ENCODE data around the gene SMIM5. TPM values are rescaled to one million over a fixed set of nuclear protein-coding genes. Genes with fewer than 3 reads are reported as not detected.
A peak's percentile ranks its signal among the peaks of the same experiment; 100 is the strongest.

The SMIM5 gene
- total RNA-seq, 1 experiment from 2014 or later, result not detected

- no peak overlapping the region for H3K4me3 ChIP-seq (ENCODE audit: insufficient read depth, low read depth, low read length)
- no peaks in the 10 kb centered on the region for H3K36me3 ChIP-seq (replicated peaks; ENCODE audit: control insufficient read depth, insufficient read depth, low read length)
- peaks cover 2% of the 10 kb centered on the region; the same call in 1 of the 2 replicates for H3K27me3 ChIP-seq (ENCODE audit: control insufficient read depth, insufficient read depth, low read length)
- peak; percentile 47 for DNase-seq
Measured at GRCh38 chr17:75595284-75595919, 37.8 kb upstream of the SMIM5 start.

- Histone ChIP-seq H3K27me3 (ENCODE audit: control insufficient read depth, insufficient read depth, low read length) (no peaks in the 10 kb centered on the region; the same call in 1 of the 2 replicates), H3K4me3 (ENCODE audit: insufficient read depth, low read depth, low read length) (no peak overlapping the region), H3K36me3 (replicated peaks; ENCODE audit: control insufficient read depth, insufficient read depth, low read length) (no peaks in the 10 kb centered on the region)
- peak; percentile 29 for DNase-seq
Measured at GRCh38 chr17:75595920-75596313, 37.3 kb upstream of the SMIM5 start.

- Histone ChIP-seq H3K36me3 (replicated peaks; ENCODE audit: control insufficient read depth, insufficient read depth, low read length) (no peaks in the 10 kb centered on the region), H3K27me3 (ENCODE audit: control insufficient read depth, insufficient read depth, low read length) (no peaks in the 10 kb centered on the region), H3K4me3 (ENCODE audit: insufficient read depth, low read depth, low read length) (no peak overlapping the region)
- DNase-seq, result peak; percentile 26
Measured at GRCh38 chr17:75596320-75597087, 36.7 kb upstream of the SMIM5 start.

GRCh38 chr17:75601057-75601987 lies 31.9 kb upstream of the SMIM5 start:
- no peak overlapping the region for H3K4me3 ChIP-seq (ENCODE audit: insufficient read depth, low read depth, low read length)
- no peaks in the 10 kb centered on the region for H3K27me3 ChIP-seq (ENCODE audit: control insufficient read depth, insufficient read depth, low read length)
- peak; percentile 95 for DNase-seq
- H3K36me3 ChIP-seq (replicated peaks; ENCODE audit: control insufficient read depth, insufficient read depth, low read length), result no peaks in the 10 kb centered on the region

- no peaks in the 10 kb centered on the region for H3K27me3 ChIP-seq (ENCODE audit: control insufficient read depth, insufficient read depth, low read length)
- H3K36me3 ChIP-seq (replicated peaks; ENCODE audit: control insufficient read depth, insufficient read depth, low read length), result no peaks in the 10 kb centered on the region
- no peak for DNase-seq
- no peak overlapping the region for H3K4me3 ChIP-seq (ENCODE audit: insufficient read depth, low read depth, low read length)
Measured at GRCh38 chr17:75602644-75603043, 30.6 kb upstream of the SMIM5 start.

GRCh38 chr17:75603123-75603522 lies 30.1 kb upstream of the SMIM5 start:
- H3K36me3 ChIP-seq (replicated peaks; ENCODE audit: control insufficient read depth, insufficient read depth, low read length), result no peaks in the 10 kb centered on the region

GRCh38 chr17:75604034-75604695 lies 29.1 kb upstream of the SMIM5 start:
- Histone ChIP-seq H3K4me3 (ENCODE audit: insufficient read depth, low read depth, low read length) (no peak overlapping the region), H3K27me3 (ENCODE audit: control insufficient read depth, insufficient read depth, low read length) (no peaks in the 10 kb centered on the region)
- no peak for DNase-seq

More at GRCh38 chr17:75603123-75603522, 30.1 kb upstream of the SMIM5 start:
- DNase-seq, result no peak
- no peaks in the 10 kb centered on the region for H3K27me3 ChIP-seq (ENCODE audit: control insufficient read depth, insufficient read depth, low read length)
- H3K4me3 ChIP-seq (ENCODE audit: insufficient read depth, low read depth, low read length), result no peak overlapping the region

GRCh38 chr17:75605790-75606189 lies 27.4 kb upstream of the SMIM5 start:
- no peak for DNase-seq
- no peaks in the 10 kb centered on the region for H3K36me3 ChIP-seq (replicated peaks; ENCODE audit: control insufficient read depth, insufficient read depth, low read length)
- no peak overlapping the region for H3K4me3 ChIP-seq (ENCODE audit: insufficient read depth, low read depth, low read length)

More at GRCh38 chr17:75604034-75604695, 29.1 kb upstream of the SMIM5 start:
- no peaks in the 10 kb centered on the region for H3K36me3 ChIP-seq (replicated peaks; ENCODE audit: control insufficient read depth, insufficient read depth, low read length)

GRCh38 chr17:75607086-75607485 lies 26.1 kb upstream of the SMIM5 start:
- Histone ChIP-seq H3K36me3 (replicated peaks; ENCODE audit: control insufficient read depth, insufficient read depth, low read length) (no peaks in the 10 kb centered on the region), H3K4me3 (ENCODE audit: insufficient read depth, low read depth, low read length) (no peak overlapping the region), H3K27me3 (ENCODE audit: control insufficient read depth, insufficient read depth, low read length) (no peaks in the 10 kb centered on the region)
- no peak for DNase-seq

More at GRCh38 chr17:75605790-75606189, 27.4 kb upstream of the SMIM5 start:
- no peaks in the 10 kb centered on the region for H3K27me3 ChIP-seq (ENCODE audit: control insufficient read depth, insufficient read depth, low read length)

GRCh38 chr17:75610103-75610984 lies 22.9 kb upstream of the SMIM5 start:
- Histone ChIP-seq H3K36me3 (replicated peaks; ENCODE audit: control insufficient read depth, insufficient read depth, low read length) (no peaks in the 10 kb centered on the region), H3K27me3 (ENCODE audit: control insufficient read depth, insufficient read depth, low read length) (no peaks in the 10 kb centered on the region), H3K4me3 (ENCODE audit: insufficient read depth, low read depth, low read length) (no peak overlapping the region)
- DNase-seq, result peak; percentile 65

GRCh38 chr17:75611851-75612429 lies 21.3 kb upstream of the SMIM5 start:
- Histone ChIP-seq H3K36me3 (replicated peaks; ENCODE audit: control insufficient read depth, insufficient read depth, low read length) (no peaks in the 10 kb centered on the region), H3K4me3 (ENCODE audit: insufficient read depth, low read depth, low read length) (no peak overlapping the region), H3K27me3 (ENCODE audit: control insufficient read depth, insufficient read depth, low read length) (no peaks in the 10 kb centered on the region)
- no peak for DNase-seq

- Histone ChIP-seq H3K36me3 (replicated peaks; ENCODE audit: control insufficient read depth, insufficient read depth, low read length) (no peaks in the 10 kb centered on the region), H3K27me3 (ENCODE audit: control insufficient read depth, insufficient read depth, low read length) (no peaks in the 10 kb centered on the region), H3K4me3 (ENCODE audit: insufficient read depth, low read depth, low read length) (no peak overlapping the region)
- peak; percentile 66 for DNase-seq
Measured at GRCh38 chr17:75612906-75613626, 20.2 kb upstream of the SMIM5 start.

Measured in H7 (cell line).